SHP77 treated with DMSO at 0.1 percent for 48 hours (cell line): ENCODE measurements around the gene ETFB.

Source experiments
- DNase-seq: peaks from one replicate; lab custom pipeline; 2025; lab: John Stamatoyannopoulos, UW

ETFB gene

DNA sequence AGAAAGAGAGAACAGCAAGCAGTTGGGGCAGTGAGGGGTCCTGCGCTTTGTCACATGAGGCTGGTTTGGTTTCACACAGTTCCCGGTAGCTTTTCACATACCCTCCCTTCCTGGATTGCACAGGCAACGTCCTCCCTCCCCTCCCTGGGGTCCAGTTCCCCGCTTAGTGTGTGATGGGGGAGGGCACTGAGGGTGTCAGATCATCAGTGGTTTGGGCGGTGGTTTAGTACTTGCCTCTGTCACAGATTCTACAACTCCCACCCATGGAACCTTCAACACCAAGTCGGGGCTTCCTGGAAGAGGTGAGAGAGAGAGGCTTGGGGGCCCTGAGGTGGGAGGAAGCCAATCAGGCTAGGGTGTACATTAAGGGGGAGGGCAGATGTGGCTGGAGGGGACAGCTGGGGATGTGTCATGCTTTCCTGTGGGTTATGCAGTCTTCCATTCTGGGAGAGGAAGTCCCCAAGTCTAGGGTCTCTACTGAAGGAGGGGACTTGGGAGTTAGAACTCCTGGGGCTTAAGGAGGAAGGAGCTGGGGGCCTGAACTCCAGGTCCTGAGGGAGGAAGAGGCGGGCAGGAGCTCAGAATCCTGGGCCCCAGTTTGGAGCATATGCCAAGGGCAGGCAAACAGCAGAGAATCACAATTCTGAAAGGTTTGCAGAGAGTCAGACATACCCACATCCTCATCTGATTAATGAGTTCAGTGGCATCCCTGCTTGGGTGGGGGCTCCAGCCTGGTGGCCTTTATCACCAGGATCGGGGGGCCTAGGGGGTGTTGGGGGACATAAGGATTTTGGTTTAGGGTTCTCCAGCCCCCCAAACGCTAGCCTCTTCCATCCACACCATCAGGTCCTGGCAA lies 6.7 kb upstream of the ETFB start, which contains the start of gene NKG7:
Gene NKG7 (minus strand): TSS at position 6 of the 856 bp plus-strand sequence. CDS start 119 bp downstream, outside the sequence.
- DNase-seq = no peak

DNA sequence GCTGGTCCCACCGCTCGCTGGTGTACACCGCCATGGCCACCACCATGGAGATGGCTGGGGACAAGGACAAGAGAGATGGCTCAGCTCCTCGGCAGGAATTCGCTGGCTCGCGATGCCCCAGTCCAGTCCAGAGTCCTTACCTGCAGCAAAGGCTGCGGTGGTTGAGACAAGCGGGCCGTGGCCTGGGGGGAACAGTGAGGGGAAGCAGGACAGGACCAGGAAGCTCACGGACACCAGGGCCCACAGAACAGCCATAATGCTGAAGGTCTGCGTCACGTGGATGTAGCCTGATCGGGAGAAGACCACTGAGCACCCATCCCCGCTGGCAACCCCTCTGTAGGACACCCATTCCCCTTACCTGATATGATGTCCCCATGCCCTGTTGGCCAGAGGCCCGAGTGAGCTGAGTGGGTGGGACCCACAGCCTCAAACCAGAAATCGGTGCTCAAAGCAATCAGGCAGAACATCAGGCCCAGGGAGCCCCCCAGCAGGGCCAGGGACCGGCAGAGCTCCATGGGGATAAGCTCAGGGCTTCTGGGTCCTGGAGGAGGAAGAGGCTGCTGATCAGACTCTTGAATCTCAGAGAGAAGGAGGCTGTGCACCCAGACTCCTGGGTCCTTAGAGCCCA lies 5.9 kb upstream of the ETFB start:
- no peak for DNase-seq

DNA sequence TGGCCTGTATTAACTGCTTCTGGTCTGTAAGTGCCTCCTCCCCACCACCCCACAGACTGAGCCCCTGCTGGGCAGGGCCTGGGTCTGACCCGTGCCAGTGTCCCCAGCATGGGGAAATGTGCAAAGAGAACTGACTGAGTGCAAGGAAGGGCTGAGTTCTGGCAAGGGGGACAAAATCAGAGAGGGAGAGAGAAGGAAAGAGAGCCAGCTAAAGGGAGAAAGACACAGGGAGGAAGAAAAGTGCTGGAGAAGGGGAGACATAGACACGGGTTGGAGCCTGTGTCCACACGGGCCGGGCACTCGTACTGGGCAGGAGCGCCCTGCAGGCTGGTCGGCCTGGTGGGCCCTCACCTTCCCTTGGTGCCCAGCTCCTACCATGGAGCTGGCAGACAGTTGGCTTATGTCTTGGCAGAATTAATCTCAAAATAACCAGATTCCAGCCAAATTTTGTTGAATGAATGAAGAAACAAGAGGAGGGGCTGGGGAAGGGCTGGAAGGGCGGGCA lies 5.0 kb upstream of the ETFB start:
- DNase-seq = no peak

DNA sequence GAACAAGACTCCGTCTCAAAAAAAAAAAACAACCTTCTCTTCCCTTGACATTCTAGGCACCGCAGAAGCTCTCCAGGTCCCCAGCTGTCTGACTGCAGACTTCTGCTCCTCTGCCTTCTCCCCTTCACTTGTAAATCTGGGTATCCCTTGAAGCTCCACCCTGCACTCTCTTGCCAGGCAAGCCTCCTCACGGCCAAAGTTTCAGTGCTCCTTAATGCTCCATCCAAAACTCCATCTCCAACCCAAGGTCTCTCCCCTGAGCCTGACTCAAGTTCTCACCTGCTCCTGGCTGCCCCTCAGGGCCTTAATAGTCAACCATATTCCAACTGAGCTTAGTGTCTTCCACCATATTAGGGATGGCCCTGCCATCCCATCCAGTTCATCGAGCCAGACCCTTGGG lies 4.0 kb upstream of the ETFB start:
- no peak for DNase-seq

DNA sequence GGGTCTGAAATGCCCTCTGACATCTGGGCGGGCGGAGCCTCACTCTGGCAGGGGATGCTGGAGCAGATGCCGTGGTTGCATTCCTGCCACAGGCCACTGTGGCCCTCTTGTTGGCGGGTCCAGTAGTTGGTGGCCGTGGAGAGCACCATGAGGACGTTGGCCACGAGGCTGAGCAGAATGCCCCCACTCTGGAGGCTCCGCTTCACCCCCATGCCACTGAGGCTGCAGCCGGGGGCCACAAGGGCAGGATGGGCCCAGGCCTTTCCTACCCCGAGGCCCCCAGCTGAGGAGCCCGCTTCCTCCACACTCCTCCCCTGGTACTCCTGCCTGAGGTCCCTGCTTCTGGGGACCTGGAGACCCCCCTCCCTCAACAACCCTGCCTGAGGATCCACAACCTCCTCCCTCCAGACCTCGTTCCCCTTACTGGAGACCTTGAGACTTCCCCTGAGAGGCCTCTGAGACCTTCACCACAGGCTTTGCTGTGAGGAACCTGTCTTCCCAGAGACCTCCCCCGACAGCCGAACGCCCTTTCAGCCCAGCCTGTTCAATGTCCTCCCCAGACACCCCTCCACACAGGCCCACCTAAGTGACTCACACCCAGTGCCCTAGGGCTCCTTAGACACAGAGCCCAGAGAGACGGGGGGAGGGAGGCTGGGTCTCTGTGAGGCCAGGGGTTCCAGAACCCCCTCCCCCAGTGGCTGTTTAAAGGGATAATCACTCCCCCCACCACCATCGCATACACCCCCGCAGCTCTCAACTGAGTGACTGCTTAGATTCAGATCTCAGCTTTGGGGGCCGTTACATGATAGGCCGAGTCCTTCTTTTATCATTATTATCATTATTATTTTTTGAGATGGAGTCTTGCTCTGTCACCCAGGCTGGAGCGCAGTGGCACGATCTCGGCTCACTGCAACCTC lies 2.4 kb upstream of the ETFB start, which contains the start of gene CLDND2:
Gene CLDND2 (minus strand): TSS at position 638 of the 917 bp plus-strand sequence. CDS start 426 bp downstream, at position 212.
- DNase-seq = no peak

DNA sequence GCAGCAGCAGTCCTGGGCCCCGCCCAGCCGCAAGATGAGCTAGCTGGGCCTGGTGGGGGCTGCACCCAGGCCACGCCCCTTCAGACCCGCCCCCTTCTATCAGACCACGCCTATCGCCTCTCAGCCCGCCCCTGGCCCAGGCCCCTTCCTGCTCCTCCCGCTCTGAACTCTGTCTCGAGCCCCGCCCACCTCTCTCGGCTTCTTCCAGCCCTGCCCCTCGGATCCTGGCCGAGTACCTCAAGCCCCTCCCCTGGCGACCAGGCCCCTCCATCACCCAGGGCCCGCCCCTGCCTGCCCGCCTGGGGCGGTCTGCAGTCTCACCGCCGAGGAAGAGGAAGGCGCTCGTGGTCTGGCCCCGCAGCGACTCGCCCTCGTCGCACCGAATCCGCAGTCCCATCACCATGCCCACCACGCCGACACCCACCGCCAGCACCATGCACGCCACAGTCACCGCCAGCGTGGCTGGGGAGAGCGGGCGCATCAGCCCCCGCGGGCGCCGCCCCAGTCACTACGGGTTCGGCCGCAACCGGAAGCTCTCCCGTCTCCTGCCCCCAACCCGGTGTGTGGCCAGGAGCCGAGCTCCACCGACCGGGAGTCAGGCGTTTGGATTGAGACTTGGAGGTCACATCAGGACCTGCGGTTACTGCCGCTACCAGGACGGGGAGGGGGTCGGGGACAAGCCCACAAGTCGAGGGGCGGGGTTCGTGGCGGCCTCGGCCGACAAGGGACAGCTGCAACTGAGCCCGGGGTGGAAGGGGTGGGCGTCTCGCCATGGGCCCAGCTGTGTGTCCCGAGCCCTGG lies 1.6 kb upstream of the ETFB start:
- peak; percentile 89 for DNase-seq

DNA sequence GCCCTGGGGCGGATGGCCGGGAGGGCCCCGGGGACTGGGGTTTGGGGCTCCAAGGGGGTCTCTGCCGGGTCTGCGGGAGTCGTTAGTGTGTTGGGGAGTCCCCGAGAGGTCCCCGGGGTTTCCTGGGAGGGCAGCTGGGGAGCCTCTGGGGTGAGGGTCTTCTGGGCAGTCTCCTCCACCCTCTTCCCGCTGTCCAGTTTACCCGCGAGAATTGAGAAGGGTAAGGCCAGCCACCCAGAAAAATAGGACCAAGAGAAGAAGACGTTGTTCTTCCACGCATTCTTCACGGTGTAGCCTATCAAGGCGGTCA lies 1.0 kb upstream of the ETFB start:
- no peak for DNase-seq

DNA sequence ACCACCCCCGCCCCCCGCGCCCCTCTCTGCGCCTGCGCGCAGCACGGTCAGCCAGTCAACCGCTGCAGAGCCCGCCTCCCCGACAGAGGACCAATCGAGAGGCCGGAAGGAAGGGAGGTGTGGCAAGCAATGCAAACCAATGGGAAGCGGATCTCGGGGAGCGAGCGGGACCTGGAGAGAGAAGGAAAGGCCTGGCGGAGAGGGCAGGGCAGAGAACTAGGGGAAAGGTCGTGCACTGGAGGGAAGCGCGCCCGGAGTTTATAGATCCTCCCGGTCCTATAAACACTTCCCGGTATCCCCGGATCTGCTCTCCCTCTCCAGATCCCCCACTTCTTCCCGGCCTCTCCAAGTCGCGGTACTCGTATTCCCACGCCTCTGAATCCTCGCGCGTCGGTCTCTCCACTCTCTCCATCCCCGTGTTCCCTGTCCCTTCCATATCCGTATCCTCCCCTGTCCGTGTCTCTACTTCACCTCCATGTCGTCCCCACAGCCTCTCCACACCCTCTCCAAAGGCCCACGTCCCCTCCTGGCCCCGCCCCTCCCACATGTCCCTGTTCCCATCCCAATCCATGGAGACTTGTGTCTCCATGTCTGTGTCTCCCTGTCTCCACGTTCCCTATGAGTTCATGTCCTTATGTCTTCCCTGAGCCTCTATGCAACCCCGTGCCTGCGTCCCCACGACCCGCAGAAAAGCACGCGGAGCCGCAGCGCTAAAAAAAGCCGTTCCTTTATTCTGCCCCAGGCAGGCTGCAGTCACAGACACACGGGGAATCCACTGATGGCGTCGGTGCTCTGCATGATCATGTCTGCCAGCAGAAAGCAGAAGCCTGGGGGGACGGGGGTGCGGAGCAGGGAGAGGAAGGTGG lies 434 bp upstream of the ETFB start:
- DNase-seq = peak; percentile 93

DNA sequence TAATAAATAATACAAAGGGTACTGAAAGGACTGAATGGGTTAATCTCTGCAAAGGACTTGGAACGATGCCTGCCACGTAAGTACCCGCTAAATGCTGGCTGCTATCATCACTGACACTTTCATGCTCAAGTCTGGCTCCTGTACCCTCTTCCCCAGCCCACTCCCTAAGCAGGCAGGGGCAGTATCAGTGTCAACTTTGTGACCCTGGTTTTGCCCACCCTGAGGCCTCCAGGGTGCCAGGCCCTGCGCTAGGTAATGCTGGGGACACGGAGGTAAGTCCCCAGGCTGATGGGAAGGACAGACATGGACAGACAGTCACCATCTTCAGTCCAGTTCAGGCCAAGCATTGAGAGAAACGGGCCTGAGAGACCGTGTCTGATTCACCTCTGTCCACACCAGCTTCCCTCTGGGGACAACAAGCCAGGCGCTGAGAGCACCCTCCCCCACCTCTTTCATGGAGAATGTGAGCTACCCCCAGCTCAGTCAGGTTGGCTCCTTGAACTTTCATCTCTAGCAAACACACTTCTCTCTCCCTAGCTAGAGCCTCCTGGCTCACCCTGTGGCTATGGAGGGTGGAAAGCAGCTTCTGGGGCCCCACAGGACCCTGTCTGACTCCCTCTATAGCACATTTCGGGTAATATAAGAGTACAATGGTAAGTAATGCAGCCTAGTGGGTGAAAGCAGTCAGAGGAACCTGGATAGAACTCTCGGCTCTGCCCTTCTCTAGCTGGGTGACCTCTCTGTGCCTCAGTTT lies 800 bp downstream of the ETFB start:
- no peak for DNase-seq

DNA sequence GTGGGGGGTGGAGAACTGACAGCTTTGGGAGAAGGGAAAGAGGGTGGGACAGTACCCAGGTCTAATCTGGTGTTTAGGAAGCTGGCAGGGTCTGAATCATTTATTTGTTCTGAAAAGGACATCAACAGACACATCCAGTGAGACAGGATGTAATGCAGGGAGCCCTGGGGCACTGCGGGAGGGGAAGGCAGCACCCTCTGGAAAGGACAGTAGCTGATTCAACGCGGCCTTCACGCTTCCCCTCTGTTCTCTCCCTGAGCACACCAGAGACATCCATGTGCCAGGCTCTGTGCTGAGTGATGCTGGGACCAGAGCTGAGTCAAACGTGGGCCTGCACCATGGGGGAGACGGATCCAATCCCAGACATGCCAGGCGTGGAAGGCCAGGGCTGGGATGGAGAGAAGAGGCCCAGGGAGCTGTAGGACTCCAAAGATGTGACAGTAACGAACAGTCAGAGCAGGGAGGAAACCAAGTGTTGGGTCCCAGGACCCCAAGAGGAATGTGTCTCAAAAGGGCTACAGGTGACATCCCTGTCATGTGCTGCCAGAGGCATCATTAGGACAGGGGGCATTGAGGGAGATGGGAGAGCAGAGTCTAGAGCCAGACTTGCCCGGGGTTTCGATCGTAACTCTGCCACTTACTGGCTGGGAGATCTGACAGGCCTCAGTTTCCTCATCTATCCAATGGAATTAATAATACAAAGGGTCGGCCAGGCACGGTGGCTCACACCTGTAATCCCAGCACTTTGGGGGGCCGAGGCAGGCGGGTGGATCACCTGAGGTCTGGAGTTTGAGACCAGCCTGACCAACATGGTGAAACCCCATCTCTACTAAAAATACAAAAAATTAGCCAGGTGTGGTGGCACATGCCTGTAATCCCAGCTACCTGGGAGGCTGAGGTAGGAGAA lies 1.7 kb downstream of the ETFB start:
- DNase-seq = no peak

DNA sequence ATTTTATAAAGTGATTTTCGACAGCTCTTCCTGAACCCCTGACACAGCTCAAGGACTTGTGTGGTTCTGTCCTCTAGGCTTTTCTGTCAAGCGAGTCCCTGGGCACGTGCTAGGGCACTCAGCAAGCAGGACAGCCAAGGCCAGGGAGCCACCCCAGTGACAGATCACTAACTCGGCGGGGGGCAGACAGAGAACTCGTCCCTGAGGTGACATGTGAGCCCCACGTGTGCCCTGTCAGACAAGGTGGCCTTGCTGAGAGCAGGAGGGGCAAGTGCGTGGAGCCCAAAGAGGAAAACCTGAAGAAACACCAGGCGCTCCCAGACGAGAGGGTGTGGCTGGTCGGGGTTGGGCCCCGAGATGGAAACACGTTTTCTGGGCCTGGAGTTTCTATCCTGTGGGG lies 4.9 kb downstream of the ETFB start:
- DNase-seq = no peak

DNA sequence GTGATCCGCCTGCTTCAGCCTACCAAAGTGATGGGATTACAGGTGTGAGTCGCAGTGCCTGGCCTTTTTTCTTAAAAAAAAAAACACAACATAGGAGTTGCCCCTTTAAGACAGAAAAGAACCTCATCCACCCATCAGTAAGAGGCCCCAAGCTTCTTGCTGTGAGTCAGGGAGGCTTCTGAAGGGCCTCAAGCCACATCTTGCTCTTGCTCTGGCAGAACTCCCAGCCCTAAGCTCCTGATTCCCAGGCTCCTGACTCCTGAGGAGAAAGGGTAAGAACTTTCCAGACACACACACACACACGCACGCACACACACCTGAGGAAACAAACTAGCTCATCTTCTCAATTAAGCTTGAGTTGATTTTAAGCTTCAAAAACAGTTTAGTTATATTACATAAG lies 6.9 kb downstream of the ETFB start:
- DNase-seq = no peak

DNA sequence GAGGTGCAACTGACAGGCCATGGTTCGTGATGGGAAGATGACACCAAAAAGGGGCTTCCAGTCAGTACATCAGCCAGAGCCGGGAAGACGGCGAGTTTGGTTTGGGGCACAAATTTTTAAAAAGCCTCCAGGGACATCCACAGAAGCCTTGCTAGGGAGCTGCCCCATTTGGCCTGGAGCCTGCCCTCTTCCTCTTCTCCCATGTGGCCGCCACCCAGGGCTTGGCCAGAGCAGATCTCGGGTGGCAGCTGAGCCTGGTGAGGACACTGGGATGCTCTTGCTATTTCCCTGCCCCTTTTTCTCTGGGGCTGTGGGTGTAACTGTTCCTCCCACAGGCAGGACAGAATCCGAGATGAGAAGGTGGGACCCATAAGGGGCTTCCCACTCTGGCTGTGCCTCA lies 8.2 kb downstream of the ETFB start:
- DNase-seq = no peak

DNA sequence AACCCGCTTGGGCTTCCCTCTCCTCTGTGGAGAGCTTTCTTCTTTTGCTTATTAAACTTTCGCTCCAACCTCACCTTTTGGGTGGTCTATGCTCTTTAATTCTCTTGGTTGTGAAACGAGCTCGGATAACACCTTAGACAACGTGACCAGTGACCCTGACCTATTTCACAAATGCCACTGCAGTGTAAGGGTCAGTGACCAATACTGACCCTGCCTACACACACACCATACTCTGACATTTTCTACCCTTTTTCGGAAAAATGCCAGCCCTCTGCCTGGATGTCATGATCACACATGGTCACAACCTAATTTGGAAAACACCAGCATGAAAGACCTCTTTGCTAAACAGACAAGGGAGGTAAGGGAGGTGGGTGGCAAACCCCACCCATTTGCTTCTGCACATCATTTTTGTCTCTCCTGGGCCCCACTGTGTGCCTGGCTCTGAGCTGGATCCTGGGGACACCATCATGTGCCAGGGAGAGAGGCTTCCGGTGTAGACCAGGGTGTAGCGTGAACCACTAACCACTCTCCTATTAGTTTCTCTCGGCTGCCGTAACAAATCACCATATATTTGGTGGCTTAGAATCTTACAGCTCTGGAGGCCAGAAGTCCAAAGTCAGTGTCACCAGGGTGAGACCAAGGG lies 9.9 kb downstream of the ETFB start:
- no peak for DNase-seq

DNA sequence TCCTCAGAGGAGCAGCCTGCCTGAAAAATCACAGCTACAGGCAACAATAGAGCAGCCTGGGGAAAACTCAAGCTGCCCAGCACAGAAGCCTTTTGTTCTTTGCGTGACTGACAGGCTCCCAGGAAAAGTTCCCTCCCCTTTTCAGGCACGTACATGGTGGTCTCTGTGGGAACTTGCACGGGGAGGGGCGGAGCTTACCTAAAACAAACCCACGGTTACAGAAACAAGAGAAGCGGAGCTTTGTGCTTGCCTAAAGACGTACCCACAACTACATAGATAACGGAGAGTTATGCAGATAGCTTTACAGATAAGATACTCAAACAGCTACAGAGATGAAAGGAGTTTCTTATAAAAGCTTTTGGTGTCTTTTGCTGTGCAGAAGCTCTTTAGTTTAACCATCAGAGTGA lies 11.4 kb downstream of the ETFB start:
- no peak for DNase-seq

DNA sequence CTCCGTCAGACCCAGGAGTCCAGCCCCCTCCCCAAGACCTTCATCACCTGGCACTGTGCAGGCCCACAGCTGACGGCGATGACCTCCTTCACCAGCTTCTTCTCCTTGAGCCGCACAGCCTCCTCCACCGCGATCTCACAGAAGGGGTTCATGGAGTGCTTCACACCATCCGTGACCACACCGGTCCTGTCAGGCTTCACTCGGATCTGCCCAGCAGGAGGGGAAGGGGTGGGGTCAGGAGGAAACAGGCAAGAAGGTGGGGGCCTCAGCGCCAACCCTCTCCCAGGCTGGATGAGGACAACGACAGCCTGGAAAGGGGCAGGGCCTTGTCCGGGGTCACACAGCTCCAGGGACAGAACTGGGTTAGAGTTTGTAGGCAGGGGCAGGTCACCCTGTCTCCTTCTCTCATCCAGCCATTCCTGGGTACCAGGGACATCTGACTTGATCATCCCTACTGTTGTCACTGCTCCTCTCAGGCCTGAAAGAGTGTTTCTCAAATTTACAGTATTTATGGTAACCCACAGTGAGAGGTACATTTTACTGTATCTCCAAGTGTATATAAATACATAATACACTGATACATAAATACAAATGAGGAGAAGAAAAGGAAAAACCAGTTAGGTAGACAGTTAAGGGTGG lies 12.0 kb downstream of the ETFB start:
- no peak for DNase-seq

DNA sequence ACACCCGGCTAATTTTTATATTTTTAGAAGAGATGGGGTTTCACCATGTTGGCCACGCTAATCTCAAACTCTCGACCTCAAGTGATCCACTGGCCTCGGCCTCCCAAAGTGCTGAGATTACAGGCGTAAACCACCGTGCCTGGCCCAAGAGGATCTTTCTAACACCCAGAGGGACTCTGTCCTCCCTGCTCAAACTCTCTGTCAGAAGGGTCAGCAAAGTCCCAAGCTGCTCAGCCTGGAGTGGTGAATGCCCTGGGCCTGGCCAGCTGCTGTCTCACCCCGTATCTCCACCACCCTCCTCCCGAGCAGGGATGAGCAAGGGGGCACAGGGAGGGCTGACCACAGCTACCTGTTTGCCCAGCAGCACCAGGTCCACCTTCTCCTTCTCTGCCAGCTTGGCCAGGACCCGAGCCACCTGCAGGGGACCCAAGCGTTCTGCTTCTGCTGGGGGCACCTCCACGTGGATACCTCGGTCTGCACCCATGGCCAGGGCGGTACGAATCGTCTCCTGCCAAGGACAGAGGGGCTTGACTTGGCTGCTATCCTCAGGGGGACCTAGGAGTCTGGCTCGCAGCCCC lies 13.3 kb downstream of the ETFB start:
- no peak for DNase-seq
